PFSK-1 (cell line): ENCODE results near the gene KIF26B.

Experiments used
- FOXP2 ChIP-seq: optimal IDR thresholded peaks from 2 replicates; pipeline ENCODE3; 2011; ENCODE audit warnings: borderline replicate concordance, control low read depth, inconsistent platforms; ENCODE audit not compliant: insufficient read depth; ENCODE audit errors: extremely low read length, extremely low read depth
- POLR2AphosphoS5 ChIP-seq: IDR thresholded peaks from 2 replicates; pipeline ENCODE4 v1.6.1; 2012; ENCODE audit warnings: low read depth, mild to moderate bottlenecking, control low read depth, low read length, moderate library complexity
- SIN3A ChIP-seq: IDR thresholded peaks from 2 replicates; pipeline ENCODE4 v1.6.1; 2012; ENCODE audit warnings: mild to moderate bottlenecking, low read length, moderate library complexity, borderline replicate concordance; ENCODE audit not compliant: insufficient read depth
- TAF1 ChIP-seq: IDR thresholded peaks from 2 replicates; pipeline ENCODE4 v1.6.1; 2012; ENCODE audit warnings: low read length, control low read depth, borderline replicate concordance; ENCODE audit not compliant: insufficient read depth
- TF ChIP-seq, protein P1 (sequence below), 2 experiments: IDR thresholded peaks; 2 replicates each; pipeline versions ENCODE4 v1.6.1 to v1.8.0; 2011 to 2012; ENCODE audit warnings: low read depth in 2 of 2, low read length in 2 of 2, control low read depth in 1 of 2, inconsistent platforms in 1 of 2, mild to moderate bottlenecking in 1 of 2, moderate library complexity in 1 of 2; ENCODE audit not compliant: insufficient read depth in 1 of 2

The KIF26B gene

DNA sequence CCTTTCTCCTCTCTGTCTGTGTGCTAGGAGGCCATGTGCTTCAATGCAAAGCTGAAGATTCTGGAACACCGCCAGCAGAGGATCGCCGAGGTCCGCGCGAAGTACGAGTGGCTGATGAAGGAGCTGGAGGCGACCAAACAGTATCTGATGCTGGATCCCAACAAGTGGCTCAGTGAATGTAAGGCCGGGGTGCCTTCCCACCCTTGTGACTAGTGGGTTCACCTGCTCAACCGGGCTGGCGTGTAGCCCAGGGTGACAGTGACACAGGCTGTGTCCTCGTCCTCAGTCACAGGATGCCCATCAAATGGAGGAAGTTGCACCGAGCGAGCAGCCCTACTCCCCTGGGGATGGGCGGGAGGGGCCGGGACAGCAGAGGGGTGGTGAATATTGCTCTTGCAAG, 544.1 kb downstream of the KIF26B start:
- TF ChIP-seq FOXP2 (no peak), SIN3A (no peak), POLR2AphosphoS5 (no peak), TAF1 (no peak)
- TF ChIP-seq, protein P1, sequence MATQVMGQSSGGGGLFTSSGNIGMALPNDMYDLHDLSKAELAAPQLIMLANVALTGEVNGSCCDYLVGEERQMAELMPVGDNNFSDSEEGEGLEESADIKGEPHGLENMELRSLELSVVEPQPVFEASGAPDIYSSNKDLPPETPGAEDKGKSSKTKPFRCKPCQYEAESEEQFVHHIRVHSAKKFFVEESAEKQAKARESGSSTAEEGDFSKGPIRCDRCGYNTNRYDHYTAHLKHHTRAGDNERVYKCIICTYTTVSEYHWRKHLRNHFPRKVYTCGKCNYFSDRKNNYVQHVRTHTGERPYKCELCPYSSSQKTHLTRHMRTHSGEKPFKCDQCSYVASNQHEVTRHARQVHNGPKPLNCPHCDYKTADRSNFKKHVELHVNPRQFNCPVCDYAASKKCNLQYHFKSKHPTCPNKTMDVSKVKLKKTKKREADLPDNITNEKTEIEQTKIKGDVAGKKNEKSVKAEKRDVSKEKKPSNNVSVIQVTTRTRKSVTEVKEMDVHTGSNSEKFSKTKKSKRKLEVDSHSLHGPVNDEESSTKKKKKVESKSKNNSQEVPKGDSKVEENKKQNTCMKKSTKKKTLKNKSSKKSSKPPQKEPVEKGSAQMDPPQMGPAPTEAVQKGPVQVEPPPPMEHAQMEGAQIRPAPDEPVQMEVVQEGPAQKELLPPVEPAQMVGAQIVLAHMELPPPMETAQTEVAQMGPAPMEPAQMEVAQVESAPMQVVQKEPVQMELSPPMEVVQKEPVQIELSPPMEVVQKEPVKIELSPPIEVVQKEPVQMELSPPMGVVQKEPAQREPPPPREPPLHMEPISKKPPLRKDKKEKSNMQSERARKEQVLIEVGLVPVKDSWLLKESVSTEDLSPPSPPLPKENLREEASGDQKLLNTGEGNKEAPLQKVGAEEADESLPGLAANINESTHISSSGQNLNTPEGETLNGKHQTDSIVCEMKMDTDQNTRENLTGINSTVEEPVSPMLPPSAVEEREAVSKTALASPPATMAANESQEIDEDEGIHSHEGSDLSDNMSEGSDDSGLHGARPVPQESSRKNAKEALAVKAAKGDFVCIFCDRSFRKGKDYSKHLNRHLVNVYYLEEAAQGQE (IDR thresholded peaks at IDR 0.05; ENCODE audit: insufficient read depth in 1 of 2, low read depth in 2 of 2, low read length in 2 of 2): no peak

DNA sequence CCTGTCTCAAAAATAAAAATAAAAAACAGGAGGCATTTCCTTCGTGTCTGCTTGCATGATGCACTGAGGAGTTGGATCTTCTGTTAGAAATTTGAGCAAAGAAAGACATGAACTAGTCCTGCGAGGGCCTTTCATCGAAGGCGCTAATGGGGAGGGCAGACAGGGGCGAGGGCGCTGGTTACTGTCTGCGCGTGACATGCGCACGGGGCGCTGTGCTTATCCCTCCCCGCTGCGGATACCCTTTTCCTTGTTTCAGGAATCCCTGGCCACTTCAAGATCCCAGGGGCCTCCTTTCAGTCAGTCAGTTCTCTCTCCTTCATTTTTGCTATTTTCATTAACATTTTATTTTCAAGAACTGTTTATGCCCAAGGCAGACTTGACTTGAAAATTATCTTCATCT, 545.8 kb downstream of the KIF26B start:
- no peak for TF ChIP-seq TAF1
- TF ChIP-seq SIN3A: no peak
- TF ChIP-seq FOXP2: no peak
- no peak for TF ChIP-seq POLR2AphosphoS5
- TF ChIP-seq, protein P1 (IDR thresholded peaks at IDR 0.05; ENCODE audit: insufficient read depth in 1 of 2, low read depth in 2 of 2, low read length in 2 of 2): no peak

DNA sequence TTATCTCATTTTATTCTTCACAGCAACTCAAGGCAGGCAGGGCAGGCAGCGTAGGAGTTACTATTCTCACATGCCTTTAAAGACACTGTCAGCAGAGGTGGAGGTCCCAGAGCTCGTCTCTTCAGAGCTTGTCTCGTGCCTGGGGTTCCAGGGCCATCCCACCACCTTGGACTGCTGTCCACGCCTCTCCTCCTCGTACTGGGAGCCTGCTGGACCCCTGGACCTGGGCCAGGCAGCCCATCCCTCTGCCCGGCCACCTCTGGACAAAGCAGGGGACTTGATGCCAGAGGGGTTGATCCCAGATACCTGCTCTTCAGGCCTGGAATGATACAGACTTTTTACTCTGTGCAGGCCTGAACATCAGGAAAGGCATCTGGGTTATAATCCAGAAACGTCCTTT, 546.8 kb downstream of the KIF26B start:
- TF ChIP-seq POLR2AphosphoS5: no peak
- no peak for TF ChIP-seq SIN3A
- TF ChIP-seq FOXP2: no peak
- TF ChIP-seq, protein P1 (IDR thresholded peaks at IDR 0.05; ENCODE audit: insufficient read depth in 1 of 2, low read depth in 2 of 2, low read length in 2 of 2): no peak

DNA sequence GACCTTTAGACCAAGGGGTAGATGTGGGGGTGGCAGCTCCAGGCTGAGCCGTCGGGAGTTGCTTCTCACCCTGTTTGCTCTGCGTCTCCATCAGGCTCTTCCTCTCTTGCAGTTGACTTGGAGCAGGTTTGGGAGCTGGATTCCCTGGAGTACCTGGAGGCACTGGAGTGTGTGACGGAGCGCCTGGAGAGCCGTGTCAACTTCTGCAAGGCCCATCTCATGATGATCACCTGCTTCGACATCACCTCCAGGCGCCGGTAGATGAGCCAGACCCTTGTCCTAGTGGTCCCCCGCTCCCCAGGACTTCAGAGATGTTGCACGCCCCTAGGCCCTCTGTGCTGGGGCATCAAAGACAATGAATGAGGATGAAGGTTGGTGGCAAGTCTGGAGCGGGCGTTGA, 547.6 kb downstream of the KIF26B start:
- TF ChIP-seq SIN3A: no peak
- TF ChIP-seq TAF1: no peak
- TF ChIP-seq, protein P1 (IDR thresholded peaks at IDR 0.05; ENCODE audit: insufficient read depth in 1 of 2, low read depth in 2 of 2, low read length in 2 of 2): no peak
- TF ChIP-seq FOXP2: no peak
- TF ChIP-seq POLR2AphosphoS5: no peak

DNA sequence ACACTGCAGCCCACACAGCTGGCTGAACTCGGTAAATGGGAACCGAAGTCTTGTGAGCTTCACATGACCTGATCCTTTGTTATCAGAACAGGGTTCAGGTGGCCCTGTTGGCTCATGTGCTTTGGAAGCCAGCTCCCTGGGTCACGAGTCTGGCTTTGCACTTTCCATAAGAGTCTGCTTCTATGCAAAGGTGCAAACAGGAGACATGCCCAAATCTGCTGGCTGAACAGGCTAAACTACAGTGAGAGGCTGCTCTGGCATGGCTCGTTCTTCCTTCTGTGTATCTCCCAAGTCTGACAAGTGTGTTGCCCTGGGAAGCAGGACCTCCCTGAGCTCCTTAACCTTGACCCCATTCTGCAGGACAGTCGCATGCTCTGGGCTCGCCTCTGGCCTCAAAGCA, 549.6 kb downstream of the KIF26B start:
- TF ChIP-seq FOXP2 (no peak), SIN3A (no peak), TAF1 (no peak)
- TF ChIP-seq, protein P1 (IDR thresholded peaks at IDR 0.05; ENCODE audit: insufficient read depth in 1 of 2, low read depth in 2 of 2, low read length in 2 of 2): no peak
